Peyer's patch (tissue), 4 donors: ENCODE measurements around the gene OR5AU1.

Source experiments
- POLR2A ChIP-seq, 2 donors: fragments of 450-650 bp; IDR thresholded peaks; one replicate each; pipeline ENCODE4 v1.5.1; 2017; ENCODE audit warnings: antibody characterized with exemption in 2 of 2, mild to moderate bottlenecking in 2 of 2, moderate library complexity in 2 of 2
- TF ChIP-seq, protein P1 (sequence below), 6 experiments: fragments of 450-650 bp in 4 of 6; fragments of 200-600 bp in 2 of 6; sonication (generic) in 1 of 6; IDR thresholded peaks; one replicate each; pipeline ENCODE4 v1.5.1; 2017 to 2019; ENCODE audit warnings: antibody characterized with exemption in 6 of 6, mild to moderate bottlenecking in 3 of 6, moderate library complexity in 1 of 6

DNA sequence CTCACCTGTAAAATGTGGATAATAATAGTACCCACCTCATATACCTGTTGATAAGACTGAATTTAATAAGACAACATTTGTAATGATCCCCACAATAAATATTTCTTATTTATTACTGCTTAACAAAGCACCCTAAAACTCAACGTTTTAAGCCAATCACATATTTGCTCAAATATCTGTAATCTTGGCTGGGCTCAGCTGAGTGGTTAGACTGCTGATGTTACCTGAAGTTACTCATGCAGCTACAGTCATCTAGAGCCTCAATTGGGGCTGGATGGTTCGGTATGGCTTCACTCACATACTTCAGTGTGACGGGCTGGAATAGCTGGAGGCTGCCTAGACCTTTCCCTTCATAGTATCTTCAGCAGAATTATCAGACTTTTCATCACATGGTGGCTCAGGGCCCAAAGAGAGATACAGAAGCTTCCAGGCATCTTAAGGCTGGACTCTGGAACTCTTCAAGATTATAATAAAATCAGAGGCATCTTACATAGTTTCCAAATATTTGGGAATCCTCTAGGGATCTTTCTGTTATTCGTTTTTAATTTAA, 4.3 kb upstream of the OR5AU1 start:
- TF ChIP-seq POLR2A (IDR thresholded peaks at IDR 0.05) = no peak
- TF ChIP-seq, protein P1, sequence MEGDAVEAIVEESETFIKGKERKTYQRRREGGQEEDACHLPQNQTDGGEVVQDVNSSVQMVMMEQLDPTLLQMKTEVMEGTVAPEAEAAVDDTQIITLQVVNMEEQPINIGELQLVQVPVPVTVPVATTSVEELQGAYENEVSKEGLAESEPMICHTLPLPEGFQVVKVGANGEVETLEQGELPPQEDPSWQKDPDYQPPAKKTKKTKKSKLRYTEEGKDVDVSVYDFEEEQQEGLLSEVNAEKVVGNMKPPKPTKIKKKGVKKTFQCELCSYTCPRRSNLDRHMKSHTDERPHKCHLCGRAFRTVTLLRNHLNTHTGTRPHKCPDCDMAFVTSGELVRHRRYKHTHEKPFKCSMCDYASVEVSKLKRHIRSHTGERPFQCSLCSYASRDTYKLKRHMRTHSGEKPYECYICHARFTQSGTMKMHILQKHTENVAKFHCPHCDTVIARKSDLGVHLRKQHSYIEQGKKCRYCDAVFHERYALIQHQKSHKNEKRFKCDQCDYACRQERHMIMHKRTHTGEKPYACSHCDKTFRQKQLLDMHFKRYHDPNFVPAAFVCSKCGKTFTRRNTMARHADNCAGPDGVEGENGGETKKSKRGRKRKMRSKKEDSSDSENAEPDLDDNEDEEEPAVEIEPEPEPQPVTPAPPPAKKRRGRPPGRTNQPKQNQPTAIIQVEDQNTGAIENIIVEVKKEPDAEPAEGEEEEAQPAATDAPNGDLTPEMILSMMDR (IDR thresholded peaks at IDR 0.05) = no peak
